GM18502 (cell line): ENCODE measurements around the gene SLC2A10.

Experiments used
- ATAC-seq: cut with Tn5 transposase; IDR thresholded peaks from one replicate; pipeline ENCODE4 v1.9.1; 2021; ENCODE audit warnings: mild to moderate bottlenecking; ENCODE audit not compliant: unreplicated experiment, poor library complexity

SLC2A10 gene

DNA sequence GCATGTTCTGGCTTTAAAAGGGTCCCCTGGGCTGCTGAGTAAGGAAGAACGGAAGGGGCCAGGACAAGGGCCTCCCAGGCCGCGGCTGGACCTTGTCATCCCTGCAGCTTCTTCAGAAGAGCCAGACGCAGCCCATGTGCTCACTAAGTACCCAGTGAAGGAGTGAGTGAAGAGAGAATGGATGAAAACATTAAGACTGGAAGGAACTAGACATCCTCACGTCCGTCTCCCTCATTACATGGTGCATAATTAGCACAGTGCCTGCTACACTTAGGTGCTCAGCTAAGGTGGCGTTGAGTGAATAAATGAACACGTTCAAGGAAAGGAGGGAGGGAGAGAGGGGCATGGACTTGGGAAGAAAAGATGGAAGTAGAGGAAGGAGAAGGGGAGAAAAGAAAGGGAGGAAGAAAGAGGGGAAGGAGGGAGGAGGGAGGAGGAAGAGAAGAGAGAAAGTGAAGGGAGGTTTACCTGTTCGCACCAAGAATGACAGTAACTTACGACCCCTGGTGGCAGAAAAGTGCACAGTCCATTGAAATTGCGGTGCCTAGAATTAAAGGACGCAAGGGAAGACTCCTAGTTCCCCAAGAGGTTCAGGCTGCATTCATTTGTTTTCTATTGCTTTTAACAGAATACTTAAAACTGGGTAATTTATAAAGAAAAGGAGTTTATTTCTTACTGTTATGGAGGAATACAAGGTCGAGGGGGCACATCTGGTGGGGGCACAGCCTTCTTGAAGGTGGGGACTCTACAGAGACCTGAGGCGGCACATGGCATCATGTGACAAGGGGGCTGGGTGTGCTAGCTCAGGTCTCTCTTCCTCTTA is 28.2 kb upstream of the SLC2A10 start:
- ATAC-seq: no peak

DNA sequence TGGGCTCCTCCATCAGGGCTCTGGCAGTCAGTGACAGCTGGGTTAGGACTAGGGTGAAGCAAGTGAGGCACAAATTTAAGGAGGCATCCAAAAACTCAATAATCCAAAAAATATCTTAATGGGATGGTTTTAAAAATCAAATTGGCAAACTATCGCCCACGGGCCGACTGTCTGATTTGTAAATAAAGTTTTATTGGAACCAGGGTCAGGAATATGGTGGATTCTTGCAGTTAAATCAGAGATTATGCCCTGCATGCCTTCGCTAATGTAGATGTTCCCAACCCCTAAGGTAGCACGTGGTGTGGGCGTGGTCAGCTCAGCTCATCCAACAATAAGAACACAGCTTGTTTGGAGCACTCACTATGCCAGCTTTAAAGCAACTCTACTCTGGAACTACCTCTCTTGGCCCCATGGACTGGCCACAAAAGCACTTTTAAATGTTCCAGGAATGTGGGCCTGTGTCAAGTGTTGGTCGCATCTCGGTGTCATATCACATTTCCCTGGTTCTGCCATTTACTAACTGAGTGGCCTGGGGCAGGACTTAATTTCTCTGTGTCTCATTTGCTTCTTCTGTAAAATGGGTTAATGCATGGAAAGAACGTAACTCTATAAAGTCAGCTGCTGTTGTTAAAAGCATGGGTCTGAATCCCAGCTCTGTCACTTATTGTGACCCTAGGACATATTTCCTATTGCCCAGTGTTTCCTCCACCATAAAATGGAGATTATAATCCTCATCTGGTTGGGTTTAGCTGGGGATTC is 27.2 kb upstream of the SLC2A10 start:
- ATAC-seq: no peak

DNA sequence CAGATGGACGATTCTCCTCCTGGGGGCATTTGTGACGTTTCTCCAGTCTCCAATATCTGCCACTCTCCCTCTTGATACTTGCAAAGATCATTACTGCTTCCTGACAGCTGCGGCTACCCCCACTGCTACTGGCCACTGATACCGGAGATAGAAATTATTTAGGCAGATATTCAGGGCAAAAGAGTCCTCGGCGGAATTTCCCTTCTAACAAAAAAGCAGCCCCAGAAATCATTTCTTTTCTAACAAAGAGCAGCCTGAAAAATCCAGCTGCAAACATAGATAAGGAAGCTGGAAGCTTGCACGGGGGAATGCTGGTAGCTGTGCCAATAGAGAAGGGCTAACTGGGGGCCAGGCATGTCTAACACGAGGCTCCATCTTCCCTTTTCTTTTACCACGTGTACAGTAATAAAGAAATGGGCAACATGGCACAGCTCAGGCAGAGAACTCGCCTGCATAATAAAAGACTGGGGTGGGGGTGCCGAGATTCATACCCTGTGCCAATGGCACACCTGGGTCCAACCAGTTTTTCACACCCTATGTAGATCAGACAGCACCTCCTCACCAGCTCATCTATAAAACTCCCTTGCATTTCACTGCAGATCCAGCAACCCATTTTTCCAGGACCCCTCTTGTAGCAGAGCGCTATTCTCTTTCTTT is 26.3 kb upstream of the SLC2A10 start:
- no peak for ATAC-seq

DNA sequence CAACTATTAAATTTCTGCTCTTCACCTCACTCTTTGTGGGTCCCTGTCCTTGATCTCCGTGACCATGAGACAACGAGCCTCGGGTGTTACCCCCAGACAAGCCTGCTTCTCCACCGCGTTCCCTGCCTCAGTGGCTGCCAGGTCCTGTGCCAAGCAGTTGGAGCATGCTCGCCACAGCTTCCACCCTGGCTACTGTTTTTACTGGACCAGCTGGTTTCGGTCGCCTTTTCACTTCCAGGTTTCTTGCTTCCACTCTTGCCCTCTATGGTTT is 25.8 kb upstream of the SLC2A10 start:
- no peak for ATAC-seq

DNA sequence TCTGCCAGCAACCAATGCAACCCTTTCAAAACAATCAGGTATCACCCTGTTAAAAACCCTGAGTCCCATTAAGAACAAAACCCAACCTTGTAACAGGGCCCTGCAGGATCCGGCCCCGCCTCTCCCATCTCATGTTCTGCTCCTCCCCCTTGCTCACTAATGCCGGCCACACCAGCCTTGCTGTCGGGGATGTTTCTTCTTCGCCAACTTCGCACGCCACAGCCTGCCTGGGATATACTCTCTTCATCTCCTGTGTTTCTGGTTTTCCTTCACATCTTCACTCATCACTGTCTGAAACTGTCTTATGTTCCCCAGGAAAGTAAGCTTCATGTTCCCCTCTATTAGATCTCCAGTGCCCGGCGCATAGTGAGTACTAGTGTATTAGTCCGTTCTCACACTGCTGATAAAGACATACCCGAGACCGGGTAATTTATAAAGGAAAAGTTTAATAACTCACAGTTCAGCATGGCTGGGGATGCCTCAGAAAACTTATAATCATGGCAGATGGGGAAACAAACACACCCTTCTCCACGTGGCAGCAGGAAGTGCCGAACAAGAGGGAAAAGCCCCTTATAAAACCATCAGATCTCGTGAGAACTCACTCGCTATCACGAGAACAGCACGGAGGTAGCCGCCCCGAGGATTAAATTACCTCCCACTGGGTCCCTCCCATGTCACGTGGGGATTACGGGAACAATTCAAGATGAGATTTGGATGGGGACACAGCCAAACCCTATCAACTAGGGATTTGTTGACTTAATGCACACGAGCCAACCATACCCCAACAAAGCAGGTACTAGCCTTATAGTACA is 25.3 kb upstream of the SLC2A10 start:
- no peak for ATAC-seq

DNA sequence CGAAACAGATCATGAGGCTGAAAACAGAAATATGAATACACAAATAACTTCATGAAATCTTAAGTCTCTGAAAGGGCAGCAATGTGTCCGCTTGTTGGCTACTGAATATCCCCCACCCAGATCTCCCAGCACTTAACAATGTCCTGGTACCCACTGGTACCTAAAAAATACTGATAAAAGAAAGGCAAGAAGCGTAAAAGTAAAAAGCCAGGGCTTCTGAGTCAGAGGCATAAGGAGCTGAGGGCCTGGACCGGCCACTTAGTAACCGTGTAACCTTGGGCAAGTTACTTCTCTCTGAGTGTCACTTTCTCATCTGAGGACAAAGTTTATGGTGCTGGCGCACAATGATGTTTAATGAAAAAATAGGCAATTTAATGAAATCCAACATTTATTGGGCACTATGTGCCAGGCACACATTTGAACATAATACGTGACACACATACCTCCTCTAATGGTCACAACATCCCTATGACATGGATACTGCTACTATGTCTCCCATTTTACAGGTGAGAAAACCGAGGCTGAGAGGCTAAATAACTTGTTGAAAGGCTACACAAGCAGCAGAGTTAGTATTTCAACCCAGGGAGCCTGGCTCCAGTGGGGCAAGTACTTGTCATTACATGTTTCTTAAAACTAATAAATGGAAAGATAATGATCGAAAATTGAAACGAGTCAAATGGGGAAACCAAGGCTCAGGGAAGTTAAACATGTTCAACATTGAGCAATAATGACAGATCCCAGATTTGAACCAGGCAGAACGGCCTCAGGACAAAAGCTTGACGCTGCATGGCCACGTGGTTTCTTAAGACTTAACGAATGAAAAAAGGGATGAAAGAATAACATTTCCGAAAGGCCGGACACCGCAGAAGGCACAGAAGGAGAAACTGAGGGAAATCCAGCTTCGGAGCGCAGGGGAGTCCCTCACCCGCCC is 21.0 kb upstream of the SLC2A10 start:
- no peak for ATAC-seq

DNA sequence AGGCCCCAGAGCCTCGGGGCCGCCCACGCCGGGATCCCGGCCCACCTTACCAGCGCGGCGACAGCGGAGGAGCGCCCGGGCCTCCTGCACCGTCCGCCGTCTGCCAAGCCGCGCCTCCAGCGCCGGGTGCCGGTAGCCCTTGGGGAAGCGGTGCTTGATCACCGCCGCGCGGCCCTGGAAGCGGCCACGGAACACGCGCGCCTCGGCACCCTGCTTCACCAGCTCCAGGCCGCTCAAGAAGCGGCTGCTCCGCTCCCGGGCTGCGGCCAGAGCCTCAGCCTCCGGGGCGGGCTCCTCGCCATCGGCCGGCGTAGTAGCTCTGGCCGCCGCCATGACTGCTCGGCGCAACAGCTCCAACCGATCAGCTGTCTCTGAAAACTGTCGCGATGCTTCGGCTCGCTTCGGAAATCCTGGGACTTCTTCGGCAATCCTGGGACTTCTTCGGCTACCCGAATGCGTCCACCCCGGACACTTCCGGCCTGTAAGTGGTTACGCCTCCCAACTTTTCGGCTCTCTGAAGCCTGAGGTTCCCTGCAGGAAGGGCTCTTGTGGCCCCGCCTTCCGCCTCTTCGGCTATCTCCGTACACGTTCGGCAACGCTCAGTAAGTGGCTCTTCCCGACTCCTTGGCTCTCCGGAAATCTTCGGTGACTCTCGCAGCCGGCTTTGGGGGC is 20.2 kb upstream of the SLC2A10 start, which contains the start of gene TP53RK:
TSS of gene TP53RK (minus strand) at position 363 of the 672 bp plus-strand sequence. CDS start at position 333, 30 bp downstream.
- ATAC-seq: peak; percentile 89

DNA sequence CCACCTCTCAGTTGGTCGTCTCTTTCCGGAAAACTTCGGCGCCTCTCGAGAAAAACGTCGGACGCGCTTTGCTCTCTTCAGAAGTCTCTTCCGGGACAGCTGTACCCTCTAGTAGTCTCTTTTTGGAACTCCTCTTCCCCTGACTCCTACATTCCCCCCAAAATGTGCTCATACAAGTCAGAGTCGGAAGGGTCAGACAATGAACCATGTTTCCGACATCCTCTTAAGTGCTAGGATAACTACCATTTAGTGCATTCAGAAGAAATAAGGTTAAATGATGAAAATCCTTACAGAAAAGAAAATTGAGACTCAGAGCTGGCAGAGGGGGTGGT is 19.7 kb upstream of the SLC2A10 start:
- no peak for ATAC-seq

DNA sequence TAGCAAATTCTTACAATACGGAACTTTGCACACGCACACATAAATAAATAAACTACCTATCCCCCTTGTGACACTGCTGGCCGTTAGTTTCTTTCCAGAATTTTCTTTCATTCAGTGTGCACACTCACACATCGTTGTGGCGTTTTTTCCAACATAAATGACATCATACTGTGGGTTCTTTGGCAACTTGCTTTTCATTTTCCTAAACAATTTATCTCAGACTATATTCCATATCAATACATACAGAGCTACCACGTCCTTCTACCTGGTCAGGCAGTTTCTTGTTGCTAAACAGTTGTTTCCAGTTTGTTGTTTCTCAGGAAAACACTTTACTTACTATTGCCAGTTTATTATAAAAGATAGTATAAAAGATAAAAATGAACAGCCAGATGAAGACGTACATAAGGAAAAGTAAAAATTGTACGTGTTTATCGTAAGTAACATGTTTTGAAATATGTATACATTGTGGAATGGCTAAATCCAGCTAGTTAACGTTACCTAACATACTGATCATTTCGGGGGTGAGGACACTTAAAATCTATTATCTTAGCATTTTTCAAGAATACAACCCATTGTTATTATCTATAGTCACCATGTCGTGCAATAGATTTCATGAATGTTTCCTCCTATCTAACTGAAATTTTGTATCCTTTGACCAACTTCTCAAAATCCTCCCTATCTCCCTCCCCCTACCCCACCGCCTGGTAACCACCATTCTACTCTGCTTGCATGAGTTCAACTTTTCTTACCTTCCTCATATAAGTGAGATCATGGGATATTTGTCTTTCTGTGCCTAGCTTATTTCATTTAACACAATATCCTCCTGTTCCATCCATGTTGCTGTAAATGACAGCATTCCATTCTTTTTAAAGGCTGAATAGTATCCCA is 19.0 kb upstream of the SLC2A10 start:
- ATAC-seq: no peak

DNA sequence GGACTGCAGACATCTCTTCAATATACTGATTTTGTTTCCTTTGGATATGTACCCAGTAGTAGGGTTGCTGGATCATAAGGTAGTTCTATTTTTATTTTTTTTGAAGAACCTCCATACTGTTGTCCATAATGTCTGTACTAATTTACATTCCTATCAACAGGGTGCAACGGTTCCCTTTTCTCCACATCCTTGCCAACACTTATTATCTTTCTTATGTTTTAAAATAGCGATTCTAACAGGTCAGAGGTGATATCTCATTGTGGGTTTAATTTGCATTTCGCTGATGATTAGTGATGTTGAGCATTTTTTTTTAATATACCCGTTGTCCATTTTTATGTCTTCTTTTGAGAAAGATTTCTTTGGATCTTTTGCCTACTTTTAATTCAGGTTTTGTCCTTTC is 18.3 kb upstream of the SLC2A10 start:
- ATAC-seq: no peak

DNA sequence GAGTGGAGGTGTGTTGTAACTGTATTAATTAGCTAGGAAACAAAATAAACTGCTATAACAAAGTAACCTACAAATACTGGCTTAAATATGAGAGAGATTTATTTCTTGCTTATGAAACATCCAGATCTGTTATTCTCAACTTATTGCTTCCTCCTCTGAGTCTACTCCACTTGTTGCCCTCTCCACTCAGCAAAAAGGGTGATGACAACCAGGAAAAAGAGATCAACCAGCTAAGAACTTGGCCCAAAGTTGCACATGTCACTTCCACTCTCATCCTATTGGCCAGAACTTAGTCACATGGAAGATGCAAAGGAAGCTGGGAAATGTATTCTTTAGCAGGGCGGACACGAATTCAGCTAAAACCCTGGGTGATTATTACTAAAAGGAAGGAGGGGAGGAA is 15.0 kb upstream of the SLC2A10 start:
- no peak for ATAC-seq

DNA sequence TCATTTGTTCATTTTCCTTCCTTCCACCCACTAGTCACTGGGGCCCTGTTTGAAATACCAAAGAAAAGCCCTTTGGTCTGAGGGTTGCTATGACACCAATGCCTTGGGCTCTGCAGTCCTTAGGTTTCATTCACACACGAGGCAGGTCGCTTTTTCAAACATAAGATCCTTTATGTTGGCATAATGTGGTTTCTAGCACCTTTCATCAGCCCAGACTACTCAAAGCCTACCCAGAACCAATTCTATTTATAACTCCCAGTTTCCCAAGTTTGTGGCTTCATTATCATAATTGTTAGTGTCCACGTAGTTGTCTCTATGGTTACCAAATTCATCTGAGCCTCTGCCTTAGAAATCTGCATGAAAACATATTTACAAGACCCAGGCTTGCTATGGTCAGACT is 13.6 kb upstream of the SLC2A10 start:
- ATAC-seq: no peak

DNA sequence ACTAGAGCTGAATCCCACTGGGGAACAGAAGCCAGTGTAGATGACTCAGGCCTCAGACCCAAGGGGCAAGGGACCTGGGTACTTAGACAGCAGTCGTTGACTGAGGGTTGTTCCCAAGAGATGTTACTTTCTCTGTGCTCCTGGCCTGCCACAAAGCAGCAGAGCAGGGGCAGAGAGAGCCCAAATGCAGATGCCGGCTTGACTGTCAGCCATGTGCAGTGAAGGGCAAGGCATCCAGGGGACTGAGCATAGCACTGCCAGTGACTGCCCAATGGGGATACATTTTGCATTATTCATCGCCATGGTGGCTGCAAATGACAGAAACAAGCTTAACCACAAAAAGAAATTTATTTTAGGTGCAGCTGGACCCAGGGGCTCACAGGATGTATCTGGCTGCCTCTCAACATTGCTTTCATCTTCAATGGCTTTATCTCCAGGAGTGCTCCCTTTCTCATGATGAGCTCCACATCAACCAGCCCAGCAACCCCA is 12.6 kb upstream of the SLC2A10 start:
- no peak for ATAC-seq

DNA sequence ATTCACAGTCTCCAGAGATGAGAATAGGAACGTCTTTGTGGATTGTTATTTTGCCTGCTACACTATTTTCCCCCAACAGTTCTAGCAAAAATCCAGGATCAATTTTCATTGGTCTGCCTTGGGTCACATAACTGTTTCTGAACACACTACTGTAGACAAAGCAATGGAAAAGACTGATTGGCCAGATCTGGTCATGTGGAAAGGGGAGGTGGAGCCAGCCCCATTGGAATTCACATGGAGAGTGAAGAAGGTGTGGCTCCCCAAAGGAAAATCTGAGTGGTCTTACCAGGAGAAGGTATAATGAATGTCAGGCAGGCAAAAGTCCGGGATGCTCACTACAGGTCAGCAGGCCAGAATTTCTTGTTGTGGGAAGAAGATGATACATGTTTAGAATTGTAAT is 10.7 kb upstream of the SLC2A10 start:
- no peak for ATAC-seq

DNA sequence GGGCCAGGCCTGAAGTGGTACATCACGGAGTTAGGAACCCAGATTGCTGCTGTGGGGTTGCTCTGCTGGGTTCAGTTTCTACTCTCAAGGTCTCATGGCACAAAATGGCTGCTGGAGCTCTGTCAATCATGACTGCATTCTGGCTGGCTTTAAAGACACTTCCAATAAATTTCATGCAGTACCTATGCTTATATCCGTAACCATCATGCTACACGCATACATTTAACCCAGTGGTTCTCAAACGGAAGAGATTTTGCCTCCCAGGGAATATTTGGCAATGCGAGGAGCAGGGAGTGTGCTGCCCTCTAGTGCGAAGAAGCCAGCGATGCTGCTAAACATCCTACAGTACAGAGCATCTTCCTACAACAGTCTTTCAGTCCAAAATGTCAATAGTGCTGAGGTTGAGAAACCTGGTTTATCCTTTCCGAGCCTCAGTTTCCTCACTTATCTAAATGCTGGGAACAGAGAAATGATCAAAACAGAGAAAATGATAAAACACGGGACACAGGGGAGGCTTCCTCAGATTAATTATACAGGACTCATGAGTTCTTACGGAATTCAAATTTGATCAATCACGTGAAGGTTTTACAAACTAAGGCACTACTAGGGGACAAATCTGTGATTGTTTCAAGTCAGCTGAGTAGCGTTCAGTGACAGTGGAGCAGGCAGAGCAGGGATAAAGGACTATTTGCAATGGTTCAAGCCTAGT is 9.6 kb upstream of the SLC2A10 start:
- ATAC-seq: no peak

DNA sequence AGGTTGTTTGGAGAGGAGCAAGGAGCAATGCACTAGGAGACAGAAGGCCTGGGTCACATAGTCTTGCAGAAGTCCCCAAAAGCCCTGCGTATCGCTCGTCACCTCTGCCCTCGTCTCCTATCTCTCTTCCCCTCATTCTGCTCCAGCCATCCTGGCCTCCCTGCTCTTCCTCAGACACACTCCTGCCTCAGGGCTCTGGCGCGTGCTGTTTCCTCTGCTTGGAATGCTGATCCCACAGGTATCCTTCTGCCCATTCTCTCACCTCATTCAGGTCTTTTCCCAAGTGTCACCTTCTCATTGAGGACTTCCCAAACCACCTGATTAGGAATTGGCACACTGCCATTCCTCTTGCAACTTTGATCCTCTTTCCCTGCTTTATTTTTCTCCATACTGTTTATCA is 9.0 kb upstream of the SLC2A10 start:
- ATAC-seq: no peak

DNA sequence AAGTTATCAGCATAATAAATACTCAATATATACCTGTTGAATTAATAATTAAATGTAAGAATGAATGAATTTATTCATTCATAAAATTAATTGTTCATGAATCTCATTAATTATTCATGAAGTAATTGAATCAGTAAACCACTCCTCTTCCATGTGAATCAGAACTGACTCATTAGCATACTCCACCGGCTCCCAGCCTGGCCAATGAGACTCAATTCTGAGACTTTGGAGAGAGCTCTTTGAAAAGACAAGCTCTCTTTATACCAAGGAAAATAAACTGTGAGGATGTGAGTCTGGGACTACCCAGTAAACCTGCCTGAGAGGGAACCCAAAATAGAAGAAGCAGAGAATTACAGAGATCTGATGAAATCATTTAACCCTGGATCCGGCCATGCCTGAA is 8.4 kb upstream of the SLC2A10 start:
- ATAC-seq: no peak
